Psoas muscle (tissue), 8 donors: ENCODE data around the gene CLEC18A. TPM values are rescaled to one million over a fixed set of nuclear protein-coding genes. Genes with fewer than 3 reads are reported as not detected.
"Not testable (repeated sequence)": the region's sequence is repeated elsewhere in the genome, so short reads cannot be mapped to it uniquely, and the experiment has no call there.

Experiments used
- ATAC-seq, 4 donors: fragments of 200-7000 bp; cut with Tn5 transposase; one replicate each; pipeline ENCODE4 v1.9.1; 2020; ENCODE audit warnings: moderate library complexity in 3 of 4, mild to moderate bottlenecking in 2 of 4
- DNase-seq, 2 donors: peaks; one replicate each; pipeline ENCODE4 v3.0.0-alpha.2; 2020
- H3K27ac ChIP-seq: fragments of 200-600 bp; one replicate; pipeline ENCODE4 v1.8.0; 2022
- H3K27me3 ChIP-seq, 3 donors: fragments of 200-600 bp in 1 of 3; one replicate each; pipeline versions ENCODE4 v1.6.1 to v1.8.0; 2013 to 2022; ENCODE audit warnings: low read length in 2 of 3, mild to moderate bottlenecking in 2 of 3, moderate library complexity in 1 of 3; ENCODE audit not compliant: insufficient read depth in 3 of 3
- H3K36me3 ChIP-seq, 2 donors: fragments of 200-600 bp in 1 of 2; one replicate each; pipeline versions ENCODE4 v1.6.1 to v1.8.0; 2013 to 2022; ENCODE audit warnings: low read depth in 1 of 2, mild to moderate bottlenecking in 1 of 2, moderate library complexity in 1 of 2; ENCODE audit not compliant: insufficient read depth in 1 of 2
- H3K4me1 ChIP-seq: fragments of 200-600 bp; one replicate; pipeline ENCODE4 v1.8.0; 2022
- H3K4me3 ChIP-seq: fragments of 200-600 bp; one replicate; pipeline ENCODE4 v1.8.0; 2022; ENCODE audit warnings: mild to moderate bottlenecking
- H3K9me3 ChIP-seq: fragments of 200-600 bp; one replicate; pipeline ENCODE4 v1.8.0; 2022
- WGBS, 3 donors: extraction: QIAGEN DNeasy Blood & Tissue Kit; methylation state at CpG; one replicate each; pipeline versions ENCODE4 v1.1.6 to v1.1.7; 2013; 5-methylcytosine and 5-hydroxymethylcytosine counted together
- intact Hi-C, 2 donors: fragments of 100-400 bp; cut with DNase I; formaldehyde crosslinking; loops; one replicate each; pipeline versions ENCODE4 v1.11.0 to v1.14.2; 2022
- polyA plus RNA-seq, 3 donors: library from polyadenylated mRNA; stranded (reverse); fragments of 200-250 nt; gene quantifications; one replicate each; pipeline ENCODE4 v1.2.3, GENCODE V29; 2013
- total RNA-seq, 4 donors: library from RNA; stranded (reverse); fragmentation: NEBNext Ultra II Directional in 2 of 4; extraction: Animal tissue kit (Norgen Biotek cat#: 25700) in 2 of 4; gene quantifications; one replicate each; pipeline versions ENCODE4 v1.2.1 to v1.2.4, GENCODE V29; 2021 to 2023
- donor health status: healthy with polysubstance abuse.
- donor health status: DM: no; HTN: no; CAD: no; lungs with moderate emphysema.
- donor health status: Bipolar disorder and iron deficiency.
- donor health status: healthy.
- donor health status: DM: yes; HTN: yes; CAD: no.
- donor health status: DM: no; HTN: no; CAD: no.
- donor health status: DM: no; HTN: no; CAD: no.
- donor health status: DM: yes; HTN: yes; CAD: no.

The CLEC18A gene
- total and polyA plus RNA-seq, 7 donors: 0.10 to 0.27 (median 0.22) TPM; not detected in 2

GRCh38 chr16:70008604-70009003, 57.5 kb downstream of the CLEC18A start:
- H3K4me1 ChIP-seq, DNase-seq, ATAC-seq, H3K27ac ChIP-seq, intact Hi-C loops, H3K4me3 ChIP-seq, H3K27me3 ChIP-seq, H3K9me3 ChIP-seq: not testable (repeated sequence)
- peaks cover 0 to 47% of the 10 kb centered on the region in 2 donors for H3K36me3 ChIP-seq
- 84 to 94% (median 93%) methylated on average over 3 of the region's 3 CpGs for WGBS, 3 donors

GRCh38 chr16:70010615-70011014, 59.5 kb downstream of the CLEC18A start:
- H3K27me3 ChIP-seq, intact Hi-C loops, DNase-seq, H3K27ac ChIP-seq, H3K9me3 ChIP-seq, H3K4me1 ChIP-seq, H3K4me3 ChIP-seq: not testable (repeated sequence)
- peak in 2 of 4 donors; percentile 45 to 55 for ATAC-seq
- H3K36me3 ChIP-seq: peaks cover 0 to 50% of the 10 kb centered on the region in 2 donors
- WGBS, 3 donors: 82 to 92% (median 87%) methylated on average over 6 to 8 of the region's 8 CpGs

DNA sequence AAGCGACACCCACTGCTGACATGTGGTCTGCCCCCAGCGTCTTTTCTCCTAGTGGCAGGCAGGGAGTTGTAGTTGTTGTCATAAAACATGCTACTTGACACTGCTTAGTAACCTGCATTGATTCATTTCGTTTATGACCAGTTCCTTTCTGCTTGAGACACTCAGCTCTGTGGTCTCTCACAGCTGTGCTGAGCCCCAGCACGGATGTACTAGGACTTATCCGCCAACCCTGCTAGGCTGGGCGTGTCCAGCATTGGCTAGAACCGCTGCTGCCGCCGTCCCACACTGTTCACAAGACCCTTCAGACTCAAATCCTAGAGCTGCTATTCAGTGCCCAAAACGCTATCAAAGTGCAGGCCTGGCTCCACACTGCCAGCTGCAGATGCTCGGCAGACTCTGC, 60.0 kb downstream of the CLEC18A start:
- H3K27me3 ChIP-seq, H3K4me3 ChIP-seq, intact Hi-C loops, DNase-seq, H3K27ac ChIP-seq, H3K9me3 ChIP-seq, H3K4me1 ChIP-seq: not testable (repeated sequence)
- peaks cover 0 to 55% of the 10 kb centered on the region in 2 donors for H3K36me3 ChIP-seq
- 68 to 75% (median 68%) methylated on average over 9 to 10 of the region's 11 CpGs for WGBS, 3 donors
- peak in 3 of 4 donors; percentile 56 to 63 (median 57) for ATAC-seq

- H3K27ac ChIP-seq: not testable (repeated sequence)
These were observed 61.2 kb downstream of the CLEC18A start for GRCh38 chr16:70012354-70012753.

DNA sequence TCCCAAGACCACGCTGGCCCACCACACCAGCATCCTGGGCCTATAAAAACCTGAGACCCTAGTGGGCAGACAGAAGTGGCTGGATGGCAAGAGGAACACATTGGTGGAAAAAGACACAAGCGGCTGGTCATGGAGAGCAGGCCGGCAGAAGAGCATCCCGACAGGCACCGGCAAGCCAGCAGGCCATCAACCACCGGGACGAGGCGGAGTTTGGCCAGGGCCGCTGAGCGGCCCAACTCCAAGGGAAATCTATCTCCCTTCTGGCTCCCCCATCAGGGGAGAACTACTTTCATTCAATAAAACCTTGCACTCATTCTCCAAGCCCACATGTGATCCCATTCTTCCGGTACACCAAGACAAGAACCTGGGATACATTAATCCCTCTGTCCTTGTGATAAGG, 61.8 kb downstream of the CLEC18A start:
- H3K4me3 ChIP-seq, H3K27ac ChIP-seq, H3K9me3 ChIP-seq, intact Hi-C loops, DNase-seq, H3K27me3 ChIP-seq, H3K4me1 ChIP-seq, ATAC-seq: not testable (repeated sequence)
- H3K36me3 ChIP-seq: peaks cover 0 to 64% of the 10 kb centered on the region in 2 donors
- WGBS, 3 donors: 86 to 92% (median 90%) methylated on average over 10 to 11 of the region's 11 CpGs

More at GRCh38 chr16:70012354-70012753, 61.2 kb downstream of the CLEC18A start:
- H3K9me3 ChIP-seq, DNase-seq, H3K4me1 ChIP-seq, intact Hi-C loops, H3K27me3 ChIP-seq, H3K4me3 ChIP-seq: not testable (repeated sequence)
- peaks cover 0 to 58% of the 10 kb centered on the region in 2 donors for H3K36me3 ChIP-seq
- 92 to 94% (median 92%) methylated on average over 11 of the region's 11 CpGs for WGBS, 3 donors
- peak in 2 of 4 donors; percentile 63 to 66 for ATAC-seq

Other genes with a start within 250 kb of the CLEC18A start
- gene NQO1, start 224.8 kb upstream of the CLEC18A start, total RNA-seq: 100 to 1,000 TPM in 1 of 4 donors, 10 to 100 TPM in 3; 29.2 to 186 (median 53.9) TPM
- 10 to 100 TPM; 12.1 to 47.1 (median 17.1) TPM for gene NQO1, start 224.8 kb upstream of the CLEC18A start, polyA plus RNA-seq
- gene NOB1, start 196.4 kb upstream of the CLEC18A start, total RNA-seq: 10 to 100 TPM; 29.3 to 53.5 (median 43.0) TPM
- gene NOB1, start 196.4 kb upstream of the CLEC18A start, polyA plus RNA-seq: 10 to 100 TPM; 33.0 to 60.6 (median 36.5) TPM
- gene WWP2, start 189.0 kb upstream of the CLEC18A start, total RNA-seq: 10 to 100 TPM; 18.6 to 26.0 (median 20.5) TPM
- gene WWP2, start 189.0 kb upstream of the CLEC18A start, polyA plus RNA-seq: 10 to 100 TPM; 12.2 to 19.0 (median 18.4) TPM
- gene PDPR, start 163.0 kb downstream of the CLEC18A start, total RNA-seq: 10 to 100 TPM; 18.8 to 53.6 (median 20.5) TPM
- gene PDPR, start 163.0 kb downstream of the CLEC18A start, polyA plus RNA-seq: 10 to 100 TPM in 1 of 3 donors, 1 to 10 TPM in 2; 6.9 to 13.7 (median 9.3) TPM
- gene CLEC18C, start 222.5 kb downstream of the CLEC18A start, total RNA-seq: under 1 TPM in 1 of 4 donors, not detected in 3; 0.43 TPM
- gene CLEC18C, start 222.5 kb downstream of the CLEC18A start, polyA plus RNA-seq: under 1 TPM in 1 of 3 donors, not detected in 2; 0.10 TPM